Measurements from ENCODE around the gene THAP11. TPM values are rescaled to one million over a fixed set of nuclear protein-coding genes. Genes with fewer than 3 reads are reported as not detected.
"Not testable (repeated sequence)": the region's sequence is repeated elsewhere in the genome, so short reads cannot be mapped to it uniquely, and the experiment has no call there.

THAP11 gene
- polyA plus RNA-seq, 5 donors, result 23.9 to 34.0 (median 28.5) TPM

DNA sequence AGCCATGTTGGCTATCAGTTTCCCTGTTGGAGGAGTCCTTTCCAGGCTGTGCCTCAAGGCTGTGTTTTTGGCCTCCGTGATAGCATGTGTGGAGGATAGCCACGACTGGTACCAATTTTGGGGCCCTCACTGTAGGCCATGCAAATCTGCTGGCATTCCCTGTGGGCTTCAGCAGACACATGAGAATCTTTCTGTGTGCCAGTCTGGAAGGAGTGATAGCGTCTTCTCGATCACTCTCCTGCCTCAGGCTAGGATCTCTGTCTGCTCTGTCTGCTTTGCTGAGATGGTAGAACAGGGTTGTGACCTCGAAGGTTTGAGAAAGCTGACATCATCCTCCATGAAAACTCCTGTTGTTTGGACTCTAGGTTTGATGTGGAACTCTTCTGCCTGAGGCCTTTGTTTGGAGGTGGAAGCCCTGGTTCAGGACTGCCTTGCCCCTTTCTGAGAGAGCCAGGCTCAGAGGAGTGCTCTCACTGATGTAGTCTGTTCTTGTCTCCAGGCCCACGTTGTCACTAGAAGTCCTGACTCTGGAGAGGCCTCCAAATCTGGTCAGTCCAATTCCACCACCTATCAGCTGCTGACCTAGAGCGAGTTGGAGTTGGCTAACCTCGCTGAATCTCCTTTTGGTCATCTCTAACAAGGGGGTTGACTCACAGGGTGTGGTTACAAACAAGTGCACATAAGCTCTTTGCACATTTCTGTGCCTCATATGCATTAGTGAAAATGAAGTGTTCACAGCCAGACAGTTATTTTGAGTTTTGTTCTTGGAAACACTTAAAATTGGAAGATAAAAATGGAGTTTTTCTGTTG is 18.7 kb downstream of the THAP11 start:
- no peak for DNase-seq

DNA sequence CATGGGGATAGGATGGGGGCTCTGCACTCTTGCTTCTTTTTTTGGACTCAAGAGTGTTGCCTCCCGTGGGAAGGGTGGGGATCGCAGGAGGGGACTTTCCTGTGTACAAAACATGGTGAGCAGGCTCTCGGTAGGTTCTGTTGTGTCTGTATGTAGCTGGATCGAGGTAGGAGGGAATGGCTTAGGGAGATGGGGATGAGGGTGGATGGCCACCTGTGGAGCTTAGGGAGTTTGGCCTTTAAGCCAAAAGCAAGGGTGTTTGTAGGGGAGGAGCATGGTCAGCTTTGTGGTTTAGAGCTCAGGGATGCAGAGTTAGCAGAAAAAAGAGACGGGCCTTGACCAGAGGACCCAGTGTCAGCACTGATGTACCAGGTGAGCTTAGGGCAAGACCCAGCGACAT is 19.8 kb downstream of the THAP11 start:
- no peak for DNase-seq

DNA sequence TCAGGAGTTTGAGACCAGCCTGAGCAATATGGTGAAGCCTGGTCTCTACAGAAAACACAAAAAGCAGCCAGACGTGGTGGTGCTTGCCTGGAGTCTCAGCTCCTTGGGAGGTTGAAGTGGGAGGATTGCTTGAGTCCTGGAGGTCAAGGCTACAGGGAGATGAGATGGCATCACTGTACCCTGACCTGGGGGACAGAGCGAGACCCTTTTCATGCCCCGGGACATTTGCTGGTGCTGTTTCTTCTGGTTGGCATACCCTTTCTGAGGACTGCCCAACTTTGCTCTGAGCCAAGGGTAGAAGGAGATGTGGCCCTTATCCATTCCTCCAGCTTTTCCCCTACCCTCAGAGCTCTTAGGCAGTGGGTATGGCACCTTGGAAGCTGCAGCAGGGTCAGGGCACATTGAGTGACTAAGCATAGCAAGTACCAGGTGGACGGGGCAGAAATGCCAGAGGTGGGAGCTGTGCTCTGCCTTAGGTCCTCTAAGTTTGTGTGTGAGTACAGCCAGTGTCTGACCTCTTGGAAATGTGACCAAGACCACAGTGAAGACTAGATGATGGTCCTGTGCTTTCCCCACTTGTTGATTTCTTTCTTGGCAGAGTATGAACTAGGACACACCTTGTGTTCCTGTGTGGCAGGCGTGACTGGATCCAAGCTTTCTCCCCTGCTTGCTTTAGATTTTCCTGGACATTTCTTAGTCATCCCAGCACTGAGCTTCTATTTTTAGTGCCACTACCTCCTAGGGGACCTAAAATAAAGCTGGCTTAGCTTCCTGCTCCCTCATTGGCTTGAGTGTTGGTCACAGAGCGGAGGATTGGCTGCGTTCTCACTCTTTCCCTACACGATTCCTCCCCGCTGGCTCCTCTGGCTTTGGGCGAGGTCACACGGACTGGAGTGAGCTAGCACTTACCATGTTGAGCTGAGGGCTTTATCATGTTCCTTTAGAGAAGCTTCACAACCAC is 20.8 kb downstream of the THAP11 start:
- no peak for DNase-seq

DNA sequence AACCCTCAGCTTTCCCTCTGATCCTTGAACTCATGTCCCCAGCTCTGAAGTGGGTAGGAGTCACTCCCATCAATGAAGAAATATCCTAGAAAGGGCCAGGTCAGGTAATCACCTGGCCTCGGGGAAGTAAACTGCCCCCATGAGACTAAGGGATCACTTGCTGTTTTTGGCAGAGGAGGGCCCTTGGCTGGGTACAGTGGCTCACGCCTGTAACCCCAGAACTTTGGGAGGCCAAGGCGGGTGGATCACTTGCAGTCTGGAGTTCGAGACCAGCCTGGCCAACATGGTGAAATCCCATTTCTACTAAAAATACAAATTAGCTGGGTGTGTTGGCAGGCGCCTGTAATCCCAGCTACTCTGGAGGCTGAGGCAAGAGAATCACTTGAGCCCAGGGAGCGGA is 21.9 kb downstream of the THAP11 start:
- DNase-seq, result not testable (repeated sequence)

DNA sequence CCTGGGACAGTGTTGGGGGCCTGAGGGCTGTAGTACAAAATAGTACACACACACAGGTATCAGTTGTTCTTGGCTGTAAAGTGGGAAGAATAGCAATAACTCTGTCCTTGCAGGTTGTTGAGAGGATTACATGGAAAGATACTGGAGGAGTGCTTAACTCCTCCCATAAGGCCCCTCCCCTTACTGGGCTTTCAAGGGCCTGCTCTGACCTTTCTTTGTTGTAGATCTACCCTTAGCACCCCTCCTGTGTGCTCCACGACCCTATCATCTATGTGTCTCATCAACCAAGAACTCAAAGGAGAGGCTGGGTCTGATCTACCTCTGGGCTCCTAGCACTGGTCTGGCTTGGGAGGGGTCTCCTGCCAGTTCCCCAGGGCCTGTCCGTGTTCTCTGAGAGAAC is 22.5 kb downstream of the THAP11 start:
- DNase-seq, result no peak

DNA sequence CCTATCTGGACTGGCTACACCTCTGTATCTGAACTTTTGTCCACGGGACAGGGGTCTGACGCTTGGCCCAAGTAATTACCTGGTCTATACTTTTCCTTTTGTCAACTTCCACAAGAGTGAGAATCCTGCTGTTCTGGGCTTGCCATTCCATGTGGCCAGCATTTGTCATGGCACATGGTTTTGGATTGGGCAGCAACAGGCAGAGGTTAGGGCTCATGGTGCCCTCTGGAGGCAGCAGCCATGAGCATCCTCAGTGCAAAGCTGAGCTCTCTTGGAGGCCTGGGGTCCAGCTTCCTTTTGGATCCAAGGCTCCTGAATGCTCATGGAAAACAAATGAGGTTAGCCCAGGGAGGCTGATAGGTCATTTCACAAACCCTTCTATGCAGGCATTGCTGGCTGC is 23.2 kb downstream of the THAP11 start:
- no peak for DNase-seq

DNA sequence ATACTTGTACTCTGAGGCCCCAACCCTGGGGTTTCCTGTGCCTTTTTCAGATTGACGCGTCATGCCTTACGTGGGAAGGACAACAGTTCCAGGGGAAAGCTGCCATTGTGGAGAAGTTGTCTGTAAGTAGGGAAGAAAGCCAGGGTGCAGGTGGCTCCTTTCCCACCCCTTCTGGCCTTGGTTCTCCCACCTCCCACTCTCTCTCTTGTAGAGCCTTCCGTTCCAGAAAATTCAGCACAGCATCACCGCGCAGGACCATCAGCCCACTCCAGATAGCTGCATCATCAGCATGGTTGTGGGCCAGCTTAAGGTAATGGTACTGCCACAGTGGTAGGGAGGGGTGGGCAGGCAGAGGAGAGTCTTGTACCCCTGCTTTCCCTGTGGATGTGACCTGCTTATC is 26.2 kb downstream of the THAP11 start:
- no peak for DNase-seq

DNA sequence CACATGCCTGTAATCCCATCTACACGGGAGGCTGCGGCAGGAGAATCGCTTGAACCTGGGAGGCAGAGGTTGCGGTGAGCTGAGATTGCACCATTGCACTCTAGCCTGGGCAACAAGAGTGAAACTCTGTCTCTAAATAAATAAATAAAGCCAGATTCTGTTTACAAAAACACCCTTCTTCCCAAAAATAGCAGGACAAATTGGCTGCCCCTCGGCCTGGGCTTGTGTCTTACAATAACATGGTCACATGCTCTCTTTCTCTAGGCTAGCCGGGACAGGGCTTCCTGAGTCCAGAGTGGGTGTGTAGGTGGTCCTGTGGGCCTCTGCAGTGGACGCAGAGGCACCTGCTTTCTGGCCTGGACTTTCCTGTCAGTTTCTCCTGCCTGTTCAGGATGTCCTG is 27.5 kb downstream of the THAP11 start:
- DNase-seq, result no peak

DNA sequence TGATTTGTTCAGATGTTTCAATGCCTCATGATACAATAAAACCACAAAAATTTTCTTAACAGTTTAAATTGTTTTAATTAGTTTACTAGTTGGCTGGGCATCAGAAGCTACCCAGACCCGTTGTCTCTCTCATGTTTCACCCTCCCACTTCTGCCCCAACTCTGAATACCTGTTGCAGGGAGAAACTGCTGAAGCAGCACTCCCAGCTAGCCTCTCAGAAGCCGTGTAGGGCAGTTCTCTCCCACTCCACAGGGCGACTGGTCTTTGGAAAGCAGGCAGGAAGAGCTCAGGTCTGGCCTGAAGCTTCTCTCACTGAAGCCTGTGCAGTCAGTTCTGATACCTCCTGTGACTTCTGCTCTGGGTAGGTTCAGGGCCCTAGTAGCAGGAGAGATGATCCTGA is 29.1 kb downstream of the THAP11 start:
- DNase-seq, result no peak

DNA sequence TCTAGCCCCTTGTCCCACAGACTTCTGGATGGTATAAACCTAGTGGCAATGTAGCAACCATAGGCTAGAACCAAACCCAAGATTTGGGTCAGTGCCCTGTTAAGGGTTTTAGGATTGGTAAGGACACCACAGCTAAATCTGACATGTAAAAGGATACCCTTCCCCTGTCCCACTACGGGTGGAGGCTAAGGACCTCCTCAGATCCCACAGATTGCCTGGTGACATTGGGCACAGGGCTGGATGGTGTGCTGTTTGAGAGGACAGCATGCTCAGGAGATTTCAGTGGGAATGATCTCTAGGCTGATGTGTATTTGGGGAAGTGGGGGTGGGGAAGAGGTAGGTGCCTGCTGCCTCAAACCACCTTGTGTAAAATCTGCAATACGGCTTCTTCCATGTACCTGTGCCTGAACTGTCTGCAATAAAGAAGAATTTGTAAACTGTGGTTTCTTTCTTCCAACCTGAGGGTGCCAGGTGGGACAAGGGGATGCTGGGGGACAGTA is 30.1 kb downstream of the THAP11 start:
- no peak for DNase-seq

DNA sequence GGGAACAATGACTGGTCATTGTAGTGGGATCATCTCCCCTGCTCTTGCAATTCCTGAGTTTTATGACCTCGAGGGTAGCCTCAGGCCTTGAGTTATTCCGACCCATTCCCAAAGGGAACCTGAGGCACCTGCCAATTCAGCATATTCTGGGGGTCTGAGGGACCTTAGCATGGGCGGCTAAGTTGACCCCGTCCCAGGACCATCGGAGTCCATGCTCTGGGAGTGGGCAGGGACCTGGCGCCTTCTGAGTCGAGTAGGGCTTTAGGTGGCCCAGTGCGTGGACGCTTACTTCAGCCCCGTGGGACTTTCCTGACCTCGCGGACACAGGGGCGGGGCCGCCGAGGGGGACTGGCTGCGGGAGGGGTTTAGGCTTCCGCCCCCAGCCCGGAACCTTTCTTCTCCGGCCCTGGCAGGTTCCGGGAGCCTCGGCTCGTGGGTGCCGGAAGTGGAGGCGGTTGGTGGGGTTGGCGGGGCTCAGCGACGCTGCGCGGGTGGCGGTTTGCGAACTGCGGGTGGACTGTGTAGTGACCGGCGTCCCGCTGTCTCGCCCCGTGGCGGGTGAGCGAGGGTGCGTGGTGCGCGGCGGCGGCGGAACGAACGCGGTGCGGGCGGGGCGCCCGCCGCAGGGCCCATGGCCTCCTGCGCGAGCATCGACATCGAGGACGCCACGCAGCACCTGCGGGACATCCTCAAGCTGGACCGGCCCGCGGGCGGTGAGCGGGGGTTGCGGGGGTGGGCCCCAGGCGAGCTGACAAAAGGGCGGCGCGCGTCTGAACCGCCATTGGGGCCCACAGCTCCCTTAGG is 30.7 kb downstream of the THAP11 start, which contains the start of gene EDC4:
Gene EDC4 (plus strand): TSS at position 422 of the 804 bp plus-strand sequence. CDS start 210 bp downstream, at position 632.
- peak; percentile 57 to 69 for DNase-seq

DNA sequence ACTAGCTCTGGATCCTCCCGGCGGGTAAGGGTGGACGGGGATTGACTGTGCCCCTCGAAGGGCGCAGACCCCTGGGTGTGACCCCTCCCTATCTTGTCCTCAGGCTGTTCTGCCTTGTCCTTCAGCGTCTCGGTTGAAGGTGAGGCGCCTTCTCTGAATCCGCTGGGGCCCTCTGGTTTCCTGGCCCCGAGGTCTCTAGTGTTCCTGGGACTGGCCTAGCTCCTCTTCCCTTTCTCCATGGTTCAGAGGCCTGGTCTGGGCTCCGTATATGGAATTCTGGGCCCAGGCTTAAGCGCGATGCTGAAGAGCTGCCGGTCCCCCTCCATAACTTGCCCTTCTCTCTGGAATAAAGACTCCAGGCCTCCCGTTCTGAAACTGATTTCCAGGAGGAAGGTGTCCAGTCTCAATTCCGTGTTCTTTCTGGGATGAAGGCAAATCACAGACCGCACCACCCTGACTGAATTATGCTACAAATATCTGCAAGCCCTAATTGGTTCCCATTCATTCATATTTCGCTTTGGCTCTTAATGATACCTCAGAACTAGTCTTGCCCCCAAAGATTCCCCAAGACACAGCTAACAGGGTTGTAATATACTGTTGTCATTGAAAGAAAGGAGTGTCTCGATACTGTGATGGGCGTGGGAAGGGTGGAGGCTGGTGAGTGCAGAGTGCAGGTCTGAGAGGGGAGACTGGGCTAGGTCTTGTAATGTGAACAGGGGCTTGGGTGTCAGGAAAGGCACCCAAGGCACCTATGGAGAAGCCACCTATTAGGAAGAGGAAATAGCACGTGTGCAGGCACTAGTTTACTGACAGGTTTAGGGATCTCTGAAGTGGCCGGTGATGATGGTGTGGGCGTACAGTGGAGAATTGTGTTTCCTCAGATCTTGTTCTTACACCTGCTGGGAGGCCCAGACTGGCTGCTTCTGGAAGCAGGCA is 31.6 kb downstream of the THAP11 start:
- no peak for DNase-seq

DNA sequence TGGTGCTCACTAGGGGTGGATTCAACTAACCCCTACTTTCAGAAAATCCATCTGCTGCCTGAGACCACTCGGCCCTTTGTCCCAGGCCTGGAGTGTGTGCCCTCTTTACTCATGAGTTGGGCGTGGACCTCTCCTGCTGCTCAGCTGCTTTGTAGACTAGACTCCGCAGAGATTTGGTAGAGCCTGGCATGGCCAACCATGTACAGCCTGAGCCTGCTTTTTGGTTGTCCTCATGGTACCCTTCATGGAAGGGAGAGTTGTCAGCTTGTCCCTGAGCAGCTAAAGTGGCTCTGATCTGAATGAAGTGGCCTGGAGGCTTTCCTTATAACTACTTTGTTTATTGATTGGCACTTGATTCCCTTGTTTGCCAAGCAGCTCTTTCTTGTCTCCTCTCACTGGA is 32.3 kb downstream of the THAP11 start:
- no peak for DNase-seq

DNA sequence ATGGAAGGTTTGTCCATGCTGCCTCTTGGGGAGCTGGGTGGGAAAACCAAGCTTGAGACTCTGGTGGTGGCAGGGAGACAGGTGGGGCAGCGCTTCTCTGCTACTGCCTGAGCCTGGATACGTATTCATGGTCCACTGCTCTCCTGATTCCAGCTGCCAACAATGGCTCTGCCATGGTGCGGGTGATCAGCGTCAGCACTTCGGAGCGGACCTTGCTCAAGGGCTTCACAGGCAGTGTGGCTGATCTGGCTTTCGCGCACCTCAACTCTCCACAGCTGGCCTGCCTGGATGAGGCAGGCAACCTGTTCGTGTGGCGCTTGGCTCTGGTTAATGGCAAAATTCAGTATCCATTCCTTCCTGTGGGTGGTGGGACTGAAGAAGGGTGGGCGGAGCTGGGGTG is 34.9 kb downstream of the THAP11 start:
- DNase-seq, result no peak

DNA sequence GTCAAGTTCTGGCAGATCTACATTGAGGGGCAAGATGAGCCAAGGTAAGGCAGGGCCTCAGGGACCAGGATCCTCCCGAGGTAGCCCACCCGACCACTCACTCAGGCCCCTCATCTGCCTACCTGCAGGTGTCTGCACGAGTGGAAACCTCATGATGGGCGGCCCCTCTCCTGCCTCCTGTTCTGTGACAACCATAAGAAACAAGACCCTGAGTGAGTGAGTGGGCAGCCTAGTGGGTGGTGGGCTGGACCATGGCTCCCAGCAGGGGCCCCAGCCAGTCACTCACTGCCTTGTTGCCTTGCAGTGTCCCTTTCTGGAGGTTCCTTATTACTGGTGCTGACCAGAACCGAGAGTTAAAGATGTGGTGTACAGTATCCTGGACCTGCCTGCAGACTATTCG is 36.1 kb downstream of the THAP11 start:
- DNase-seq, result no peak

DNA sequence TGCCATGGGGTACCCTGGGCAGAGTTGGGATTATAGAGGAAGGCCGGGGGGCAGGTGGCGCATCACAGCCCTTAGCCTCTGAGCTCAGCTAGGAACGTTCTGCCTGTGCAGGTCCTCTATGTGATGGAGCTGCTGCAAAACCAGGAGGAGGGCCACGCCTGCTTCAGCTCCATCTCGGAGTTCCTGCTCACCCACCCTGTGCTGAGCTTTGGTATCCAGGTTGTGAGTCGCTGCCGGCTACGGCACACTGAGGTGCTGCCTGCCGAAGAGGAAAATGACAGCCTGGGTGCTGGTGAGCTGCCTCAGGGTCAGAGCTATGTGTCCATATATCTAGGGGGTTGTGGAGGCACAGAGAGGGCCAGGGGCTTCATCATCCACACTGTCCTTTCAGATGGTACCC is 36.7 kb downstream of the THAP11 start:
- no peak for DNase-seq

DNA sequence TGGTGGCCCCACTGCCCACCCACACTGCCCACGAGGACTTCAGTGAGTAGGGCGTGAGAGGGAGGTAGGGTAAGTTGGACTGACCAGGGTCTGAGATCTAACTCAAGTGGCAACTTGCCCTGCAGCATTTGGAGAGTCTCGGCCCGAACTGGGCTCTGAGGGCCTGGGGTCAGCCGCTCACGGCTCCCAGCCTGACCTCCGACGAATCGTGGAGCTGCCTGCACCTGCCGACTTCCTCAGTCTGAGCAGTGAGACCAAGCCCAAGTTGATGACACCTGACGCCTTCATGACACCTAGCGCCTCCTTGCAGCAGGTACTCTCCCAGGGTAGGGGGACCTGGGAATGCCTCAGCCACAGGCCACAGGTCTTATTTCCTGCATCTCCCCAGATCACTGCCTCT is 37.3 kb downstream of the THAP11 start:
- DNase-seq, result no peak

DNA sequence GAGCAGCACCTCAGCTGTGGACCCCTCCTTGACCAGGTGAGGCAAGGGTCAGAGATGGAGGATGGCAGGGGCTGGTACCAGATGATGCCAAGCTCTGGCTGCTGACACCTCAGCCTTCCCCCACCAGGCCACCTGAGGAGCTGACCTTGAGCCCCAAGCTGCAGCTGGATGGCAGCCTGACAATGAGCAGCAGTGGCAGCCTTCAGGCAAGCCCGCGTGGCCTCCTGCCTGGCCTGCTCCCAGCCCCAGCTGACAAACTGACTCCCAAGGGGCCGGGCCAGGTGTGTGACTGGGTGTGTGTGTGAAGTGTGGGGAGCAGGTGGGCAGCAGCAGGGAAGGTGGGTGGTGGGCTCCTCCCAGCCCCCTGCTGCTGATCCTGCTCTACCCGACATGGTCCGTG is 37.8 kb downstream of the THAP11 start:
- DNase-seq, result no peak

DNA sequence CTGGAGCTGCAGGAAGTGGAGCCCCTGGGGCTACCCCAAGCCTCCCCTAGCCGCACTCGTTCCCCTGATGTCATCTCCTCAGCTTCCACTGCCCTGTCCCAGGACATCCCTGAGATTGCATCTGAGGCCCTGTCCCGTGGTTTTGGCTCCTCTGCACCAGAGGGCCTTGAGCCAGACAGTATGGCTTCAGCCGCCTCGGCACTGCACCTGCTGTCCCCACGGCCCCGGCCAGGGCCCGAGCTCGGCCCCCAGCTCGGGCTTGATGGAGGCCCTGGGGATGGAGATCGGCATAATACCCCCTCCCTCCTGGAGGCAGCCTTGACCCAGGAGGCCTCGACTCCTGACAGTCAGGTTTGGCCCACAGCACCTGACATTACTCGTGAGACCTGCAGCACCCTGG is 38.5 kb downstream of the THAP11 start:
- no peak for DNase-seq

DNA sequence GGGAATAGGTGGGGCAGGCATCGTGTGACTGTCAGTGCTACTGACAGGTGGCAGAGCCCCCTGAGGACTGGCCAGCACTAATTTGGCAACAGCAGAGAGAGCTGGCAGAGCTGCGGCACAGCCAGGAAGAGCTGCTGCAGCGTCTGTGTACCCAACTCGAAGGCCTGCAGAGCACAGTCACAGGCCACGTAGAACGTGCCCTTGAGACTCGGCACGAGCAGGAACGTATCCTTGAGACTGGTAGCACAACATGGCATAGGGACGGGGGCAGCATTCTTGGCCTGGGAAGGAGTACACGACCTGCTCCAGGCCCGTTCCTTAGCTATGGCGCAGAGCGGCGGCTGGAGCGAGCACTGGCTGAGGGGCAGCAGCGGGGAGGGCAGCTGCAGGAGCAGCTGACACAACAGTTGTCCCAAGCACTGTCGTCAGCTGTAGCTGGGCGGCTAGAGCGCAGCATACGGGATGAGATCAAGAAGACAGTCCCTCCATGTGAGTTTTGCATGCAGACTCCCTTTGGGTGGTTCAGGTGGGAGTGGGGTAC is 39.6 kb downstream of the THAP11 start:
- DNase-seq, result no peak

Measured in right lung (tissue), 5 donors.